ENCODE measurements around the gene KCNK4. TPM values are rescaled to one million over a fixed set of nuclear protein-coding genes. Genes with fewer than 3 reads are reported as not detected.
A peak's percentile ranks its signal among the peaks of the same experiment; 100 is the strongest.

KCNK4 gene
- total RNA-seq, 2 donors from 2014 or later, result not detected

DNA sequence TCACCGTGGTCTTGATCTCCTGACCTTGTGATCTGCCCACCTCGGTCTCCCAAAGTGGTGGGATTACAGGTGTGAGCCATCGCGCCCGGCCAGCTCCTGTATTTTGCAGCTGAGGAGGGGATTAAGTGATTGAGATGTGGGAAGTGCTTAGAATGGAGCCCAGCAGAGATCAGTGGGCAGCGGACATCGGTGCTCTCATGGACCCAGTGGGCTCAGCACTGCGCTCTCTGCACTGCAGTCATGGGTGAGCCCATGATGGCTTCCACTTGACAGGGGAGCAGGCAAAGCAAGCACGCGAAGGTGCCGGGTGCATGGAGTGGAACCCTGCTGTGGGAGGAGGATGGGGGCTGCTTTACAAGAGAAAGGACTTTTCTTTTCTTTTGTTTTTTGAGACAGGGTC is 39.8 kb downstream of the KCNK4 start:
- H3K9me3 ChIP-seq, result no peaks in the 10 kb centered on the region

GRCh38 chr11:64331569-64332371 is 40.7 kb downstream of the KCNK4 start:
- TF ChIP-seq, protein P1, sequence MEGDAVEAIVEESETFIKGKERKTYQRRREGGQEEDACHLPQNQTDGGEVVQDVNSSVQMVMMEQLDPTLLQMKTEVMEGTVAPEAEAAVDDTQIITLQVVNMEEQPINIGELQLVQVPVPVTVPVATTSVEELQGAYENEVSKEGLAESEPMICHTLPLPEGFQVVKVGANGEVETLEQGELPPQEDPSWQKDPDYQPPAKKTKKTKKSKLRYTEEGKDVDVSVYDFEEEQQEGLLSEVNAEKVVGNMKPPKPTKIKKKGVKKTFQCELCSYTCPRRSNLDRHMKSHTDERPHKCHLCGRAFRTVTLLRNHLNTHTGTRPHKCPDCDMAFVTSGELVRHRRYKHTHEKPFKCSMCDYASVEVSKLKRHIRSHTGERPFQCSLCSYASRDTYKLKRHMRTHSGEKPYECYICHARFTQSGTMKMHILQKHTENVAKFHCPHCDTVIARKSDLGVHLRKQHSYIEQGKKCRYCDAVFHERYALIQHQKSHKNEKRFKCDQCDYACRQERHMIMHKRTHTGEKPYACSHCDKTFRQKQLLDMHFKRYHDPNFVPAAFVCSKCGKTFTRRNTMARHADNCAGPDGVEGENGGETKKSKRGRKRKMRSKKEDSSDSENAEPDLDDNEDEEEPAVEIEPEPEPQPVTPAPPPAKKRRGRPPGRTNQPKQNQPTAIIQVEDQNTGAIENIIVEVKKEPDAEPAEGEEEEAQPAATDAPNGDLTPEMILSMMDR (IDR thresholded peaks at IDR 0.05), result peak in 1 of 2 donors; percentile 53
- Histone ChIP-seq H3K9me3 (no peaks in the 10 kb centered on the region), H3K36me3 (no peaks in the 10 kb centered on the region), H3K27ac (peak overlapping the region in 1 of 2 donors; percentile 4), H3K27me3 (no peaks in the 10 kb centered on the region), H3K4me1 (peaks cover 0 to 29% of the 10 kb centered on the region in 2 donors), H3K4me3 (no peak overlapping the region)
- DNase-seq (ENCODE audit: low spot score), result peak; percentile 78

More for the DNA sequence above, 39.8 kb downstream of the KCNK4 start:
- no peak for DNase-seq (ENCODE audit: low spot score)
- TF ChIP-seq, protein P1 (IDR thresholded peaks at IDR 0.05), result no peak
- Histone ChIP-seq H3K36me3 (no peaks in the 10 kb centered on the region), H3K4me1 (peaks cover 0 to 29% of the 10 kb centered on the region in 2 donors), H3K4me3 (no peak overlapping the region), H3K27me3 (no peaks in the 10 kb centered on the region), H3K27ac (no peak overlapping the region)

- H3K27me3 ChIP-seq, result no peaks in the 10 kb centered on the region
Observed at GRCh38 chr11:64333556-64333955, 42.5 kb downstream of the KCNK4 start.

DNA sequence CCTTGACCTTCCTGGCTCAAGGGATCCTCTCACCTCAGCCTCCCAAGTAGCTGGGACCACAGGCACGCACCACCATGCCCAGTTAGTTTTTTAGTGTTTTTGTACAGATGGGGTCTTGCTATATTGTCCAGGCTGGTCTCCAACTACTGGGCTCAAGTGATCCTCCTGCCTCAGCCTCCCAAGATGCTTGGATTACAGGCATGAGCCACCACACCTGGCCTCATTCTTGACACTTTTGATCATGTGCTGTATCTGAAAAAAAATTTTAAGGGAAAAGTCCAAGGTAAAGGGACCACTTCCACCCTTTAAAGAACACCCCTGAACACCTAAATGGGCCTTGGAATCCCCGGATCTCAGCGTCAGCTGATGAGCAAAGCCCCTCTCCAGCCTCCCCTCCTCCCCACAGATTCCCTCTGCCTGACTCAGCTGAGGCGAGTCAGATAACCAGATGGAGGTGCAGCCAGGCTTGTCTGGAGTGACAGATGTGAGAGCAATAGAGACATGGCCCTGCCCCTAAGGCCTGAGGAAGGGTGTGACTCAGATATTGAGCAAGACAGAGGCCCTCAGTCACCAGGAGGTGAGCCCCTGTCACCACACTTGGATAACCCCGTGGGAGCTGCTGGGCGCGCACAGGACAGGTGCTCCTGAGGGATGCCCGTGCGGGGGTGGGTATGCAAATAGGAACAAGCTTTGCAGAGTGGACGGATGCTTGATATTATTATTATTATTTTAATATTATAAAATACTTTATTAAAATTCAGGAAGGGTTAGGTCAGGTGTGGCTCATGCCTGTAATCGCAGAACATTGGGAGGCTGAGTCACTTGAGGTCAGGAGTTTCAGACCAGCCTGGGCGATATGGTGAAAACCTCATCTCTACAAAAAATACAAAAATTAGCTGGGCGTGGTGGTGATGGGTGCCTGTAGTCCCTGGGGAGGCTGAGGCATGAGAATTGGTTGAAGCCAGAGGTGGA is 43.9 kb downstream of the KCNK4 start:
- peak; percentile 74 for DNase-seq (ENCODE audit: low spot score)
- no peaks in the 10 kb centered on the region for H3K9me3 ChIP-seq
- no peaks in the 10 kb centered on the region for H3K36me3 ChIP-seq
- no peak overlapping the region for H3K4me3 ChIP-seq
- peaks cover 0 to 16% of the 10 kb centered on the region in 2 donors for H3K4me1 ChIP-seq
- peak overlapping the region in 1 of 2 donors; percentile 27 for H3K27ac ChIP-seq
- TF ChIP-seq, protein P1 (IDR thresholded peaks at IDR 0.05), result no peak
- no peaks in the 10 kb centered on the region for H3K27me3 ChIP-seq

More at GRCh38 chr11:64333556-64333955, 42.5 kb downstream of the KCNK4 start:
- no peaks in the 10 kb centered on the region for H3K36me3 ChIP-seq
- H3K4me1 ChIP-seq, result peaks cover 0 to 29% of the 10 kb centered on the region in 2 donors
- no peak overlapping the region for H3K27ac ChIP-seq
- TF ChIP-seq, protein P1 (IDR thresholded peaks at IDR 0.05), result no peak
- no peak overlapping the region for H3K4me3 ChIP-seq
- no peak for DNase-seq (ENCODE audit: low spot score)
- H3K9me3 ChIP-seq, result no peaks in the 10 kb centered on the region

GRCh38 chr11:64337538-64338249 is 46.6 kb downstream of the KCNK4 start:
- Histone ChIP-seq H3K9me3 (no peaks in the 10 kb centered on the region), H3K4me3 (no peak overlapping the region), H3K27ac (no peak overlapping the region), H3K4me1 (peaks cover 0 to 19% of the 10 kb centered on the region in 2 donors), H3K27me3 (no peaks in the 10 kb centered on the region), H3K36me3 (no peaks in the 10 kb centered on the region)
- TF ChIP-seq, protein P1 (IDR thresholded peaks at IDR 0.05), result no peak
- DNase-seq (ENCODE audit: low spot score), result no peak
